Panc1 (cell line): ENCODE data around the gene NME8. TPM values are rescaled to one million over a fixed set of nuclear protein-coding genes. Genes with fewer than 3 reads are reported as not detected.

ENCODE experiments used
- ATAC-seq: fragments of 200-7000 bp; cut with Tn5 transposase; 2 replicates; pipeline ENCODE4 v1.9.1; 2020; ENCODE audit warnings: mild to moderate bottlenecking, moderate library complexity
- BruUV-seq: library from RNA; stranded (reverse); fragments of 400-500 nt; replicated peaks from 2 replicates; lab custom pipeline; 2021; lab: Mats Ljungman, UMichigan
- CTCF ChIA-PET: fragments of 300-600 bp; sonication (Branson Sonifier 250); formaldehyde crosslinking; loops from one replicate; lab custom pipeline; 2022; ENCODE audit warnings: antibody characterized with exemption; lab: Charles Lee
- POLR2A ChIA-PET: fragments of 300-600 bp; sonication (Branson Sonifier 250); formaldehyde crosslinking; loops from one replicate; lab custom pipeline; 2022; ENCODE audit warnings: antibody characterized with exemption; lab: Charles Lee
- DNase-seq: peaks from one replicate; pipeline ENCODE4 v3.0.0-alpha.2; 2010; ENCODE audit warnings: low read depth, low spot score
- H3K27ac ChIP-seq: 2 replicates; pipeline ENCODE4 v1.5.1; 2011; ENCODE audit warnings: mild to moderate bottlenecking, low read length, inconsistent platforms
- H3K27me3 ChIP-seq: fragments of 200-500 bp; sonication (Bioruptor generic); 2 replicates; pipeline ENCODE4 v1.6.0; 2014; ENCODE audit warnings: low read length, inconsistent platforms; ENCODE audit not compliant: control insufficient read depth, insufficient read depth
- H3K36me3 ChIP-seq: fragments of 200-500 bp; sonication (Bioruptor generic); 2 replicates; pipeline ENCODE4 v1.5.1; 2014; ENCODE audit warnings: inconsistent platforms, mild to moderate bottlenecking, low read length, moderate library complexity; ENCODE audit not compliant: control insufficient read depth, insufficient read depth
- H3K4me1 ChIP-seq: 2 replicates; pipeline ENCODE4 v1.5.1; 2011; ENCODE audit warnings: inconsistent platforms, mild to moderate bottlenecking, low read length, moderate library complexity; ENCODE audit not compliant: control insufficient read depth, insufficient read depth
- H3K4me3 ChIP-seq, 2 experiments: 2 replicates each; pipeline ENCODE4 v1.5.1; 2011 to 2012; ENCODE audit warnings: low read depth in 2 of 2, low read length in 2 of 2, mild to moderate bottlenecking in 2 of 2, inconsistent platforms in 1 of 2, moderate library complexity in 1 of 2
- H3K9me3 ChIP-seq: fragments of 200-500 bp; sonication (Bioruptor generic); 2 replicates; pipeline ENCODE4 v1.5.1; 2014; ENCODE audit warnings: low read depth, mild to moderate bottlenecking, inconsistent platforms, low read length, moderate library complexity; ENCODE audit not compliant: control insufficient read depth, insufficient read depth
- CTCF ChIP-seq: fragments of 450-650 bp; IDR thresholded peaks from 2 replicates; pipeline ENCODE4 v1.5.1; 2017; ENCODE audit warnings: mild to moderate bottlenecking
- POLR2AphosphoS5 ChIP-seq: IDR thresholded peaks from 2 replicates; pipeline ENCODE4 v1.6.1; 2012; ENCODE audit warnings: mild to moderate bottlenecking, low read depth, low read length, moderate library complexity
- REST ChIP-seq, 2 experiments: IDR thresholded peaks; 2 replicates each; pipeline ENCODE4 v1.6.1; 2011 to 2012; ENCODE audit warnings: low read depth in 2 of 2, control low read depth in 1 of 2, low read length in 1 of 2, mild to moderate bottlenecking in 1 of 2, moderate library complexity in 1 of 2; ENCODE audit not compliant: insufficient read depth in 1 of 2
- SIN3A ChIP-seq: IDR thresholded peaks from 2 replicates; pipeline ENCODE4 v1.6.1; 2012; ENCODE audit warnings: low read depth, mild to moderate bottlenecking, low read length, moderate library complexity, borderline replicate concordance; ENCODE audit not compliant: insufficient read depth
- TCF7L2 ChIP-seq: IDR thresholded peaks from 2 replicates; pipeline ENCODE4 v1.6.1; 2011; ENCODE audit warnings: mild to moderate bottlenecking, low read depth, low read length, inconsistent platforms
- in situ Hi-C: cut with HindIII; loops from 2 replicates; pipeline ENCODE4 v1.10.0; 2016; ENCODE audit warnings: low sequenced_read_pairs, low pct_unique_long_range_greater_than_20kb
- intact Hi-C: fragments of 100-400 bp; cut with micrococcal nuclease; formaldehyde crosslinking; loops from one replicate; pipeline ENCODE4 v1.10.0; 2022; ENCODE audit not compliant: unreplicated experiment
- total RNA-seq: library from RNA; stranded (reverse); gene quantifications from one replicate; pipeline ENCODE4 v1.2.1, GENCODE V29; 2021; ENCODE audit not compliant: unreplicated experiment

Gene NME8
- total RNA-seq, 1 experiment from 2014 or later = not detected

GRCh38 chr7:37944737-37945054, 96.3 kb downstream of the NME8 start:
- POLR2A ChIA-PET = no interaction called here
- Histone ChIP-seq H3K36me3 (no peaks in the 10 kb centered on the region), H3K27me3 (no peaks in the 10 kb centered on the region), H3K4me1 (peaks cover 31% of the 10 kb centered on the region), H3K4me3 (no peak overlapping the region), H3K27ac (no peak overlapping the region), H3K9me3 (no peaks in the 10 kb centered on the region)
- DNase-seq = no peak
- peak; percentile 13; the same call in 1 of the 2 replicates for ATAC-seq
- intact Hi-C loops = no loop called here
- in situ Hi-C loops = no loop called here
- BruUV-seq = no TSS peak
- no peak for TF ChIP-seq POLR2AphosphoS5
- TF ChIP-seq CTCF = no peak
- no peak for TF ChIP-seq TCF7L2
- no peak for TF ChIP-seq REST (IDR thresholded peaks at IDR 0.05; ENCODE audit: insufficient read depth in 1 of 2, low read depth in 2 of 2, low read length in 1 of 2)
- CTCF ChIA-PET = interaction anchor here (1.8 kb wide), 1 partner anchor 28 kb away, joined by 8 read pairs; the partner anchor contains the start of gene SFRP4

GRCh38 chr7:37945336-37945735, 96.9 kb downstream of the NME8 start:
- Histone ChIP-seq H3K27me3 (no peaks in the 10 kb centered on the region), H3K4me1 (peaks cover 31% of the 10 kb centered on the region), H3K9me3 (no peaks in the 10 kb centered on the region), H3K36me3 (no peaks in the 10 kb centered on the region), H3K4me3 (no peak overlapping the region), H3K27ac (no peak overlapping the region)
- CTCF ChIA-PET = no interaction called here
- ATAC-seq = no peak
- TF ChIP-seq TCF7L2 (no peak), CTCF (no peak), REST (IDR thresholded peaks at IDR 0.05; ENCODE audit: insufficient read depth in 1 of 2, low read depth in 2 of 2, low read length in 1 of 2) (no peak), SIN3A (no peak), POLR2AphosphoS5 (no peak)
- BruUV-seq = no TSS peak
- DNase-seq = no peak
- in situ Hi-C loops = no loop called here
- POLR2A ChIA-PET = no interaction called here
- intact Hi-C loops = no loop called here
